OCI-LY3 (cell line): Measurements from ENCODE around the gene PRDM1.

Source experiments
- EZH2phosphoT487 ChIP-seq: fragments of 200-600 bp; shearing (Covaris generic); IDR thresholded peaks from 2 replicates; pipeline ENCODE4 v1.6.1; 2018; ENCODE audit warnings: antibody characterized with exemption, mixed run types, low read depth
- TF ChIP-seq, protein P1 (sequence below): fragments of 200-600, 300-600 bp; sonication (generic); IDR thresholded peaks from 2 replicates; pipeline ENCODE4 v1.5.1; 2014; ENCODE audit warnings: antibody characterized with exemption, low read length, low read depth

DNA sequence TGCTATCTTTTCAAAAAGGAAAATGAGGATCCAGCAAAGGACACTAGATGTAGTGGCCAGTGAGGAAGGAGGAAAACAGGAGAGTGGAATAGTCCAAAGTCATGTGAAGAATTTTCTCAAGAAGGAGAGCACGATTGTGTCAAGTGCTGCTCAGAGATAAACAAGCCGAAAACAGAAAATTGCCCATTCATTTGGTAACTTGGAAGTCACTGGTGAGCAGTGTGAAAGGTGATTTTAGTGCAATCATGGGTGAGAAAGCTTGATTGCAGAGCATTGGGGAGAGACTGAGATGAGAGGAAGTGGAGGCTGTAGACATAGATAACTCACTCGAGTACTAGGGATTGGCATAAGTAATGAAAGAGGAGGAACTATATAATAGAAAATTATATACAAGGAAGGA is 26.0 kb upstream of the PRDM1 start:
- TF ChIP-seq, protein P1, sequence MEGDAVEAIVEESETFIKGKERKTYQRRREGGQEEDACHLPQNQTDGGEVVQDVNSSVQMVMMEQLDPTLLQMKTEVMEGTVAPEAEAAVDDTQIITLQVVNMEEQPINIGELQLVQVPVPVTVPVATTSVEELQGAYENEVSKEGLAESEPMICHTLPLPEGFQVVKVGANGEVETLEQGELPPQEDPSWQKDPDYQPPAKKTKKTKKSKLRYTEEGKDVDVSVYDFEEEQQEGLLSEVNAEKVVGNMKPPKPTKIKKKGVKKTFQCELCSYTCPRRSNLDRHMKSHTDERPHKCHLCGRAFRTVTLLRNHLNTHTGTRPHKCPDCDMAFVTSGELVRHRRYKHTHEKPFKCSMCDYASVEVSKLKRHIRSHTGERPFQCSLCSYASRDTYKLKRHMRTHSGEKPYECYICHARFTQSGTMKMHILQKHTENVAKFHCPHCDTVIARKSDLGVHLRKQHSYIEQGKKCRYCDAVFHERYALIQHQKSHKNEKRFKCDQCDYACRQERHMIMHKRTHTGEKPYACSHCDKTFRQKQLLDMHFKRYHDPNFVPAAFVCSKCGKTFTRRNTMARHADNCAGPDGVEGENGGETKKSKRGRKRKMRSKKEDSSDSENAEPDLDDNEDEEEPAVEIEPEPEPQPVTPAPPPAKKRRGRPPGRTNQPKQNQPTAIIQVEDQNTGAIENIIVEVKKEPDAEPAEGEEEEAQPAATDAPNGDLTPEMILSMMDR, result no peak
- no peak for TF ChIP-seq EZH2phosphoT487
